Activated CD4-positive, alpha-beta T cell treated with anti-CD3 and anti-CD28 coated beads for 4 hours (primary cell): ENCODE measurements around the gene CASP8.

Experiments used
- DNase-seq, 2 donors: peaks; one replicate each; pipeline ENCODE4 v3.0.0-alpha.2; 2020

Gene CASP8

DNA sequence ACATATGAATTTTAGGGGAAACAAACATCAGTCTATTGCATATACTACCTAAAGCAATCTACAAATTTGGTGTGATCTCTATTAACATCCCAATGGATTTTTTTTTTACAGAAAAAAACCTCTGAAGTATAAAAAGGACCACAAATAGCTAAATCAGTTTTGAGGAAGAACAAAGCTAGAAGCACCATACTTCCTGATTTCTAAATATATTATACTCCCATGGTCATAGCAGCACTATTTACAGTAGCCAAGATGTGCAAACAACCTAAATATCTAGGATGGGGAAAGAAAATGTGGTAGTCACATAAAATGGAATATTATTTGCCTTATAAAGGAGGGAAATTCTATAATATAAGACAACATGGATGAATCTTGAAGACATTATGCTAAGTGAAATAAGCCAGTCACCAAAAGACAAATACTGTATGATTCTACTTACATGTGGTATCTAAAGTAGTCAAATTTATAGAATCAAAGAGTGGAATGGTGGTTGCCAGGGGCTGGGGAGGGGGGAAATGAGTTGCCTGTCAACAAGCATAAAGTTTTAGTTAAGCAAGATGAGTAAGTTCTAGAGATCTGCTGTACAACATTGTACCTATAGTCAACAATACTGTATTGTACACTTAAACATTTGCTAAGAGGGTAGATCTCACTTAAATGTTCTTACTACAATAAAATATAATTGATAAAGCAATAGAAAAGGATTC is 17.6 kb upstream of the CASP8 start:
- no peak for DNase-seq

GRCh38 chr2:201244829-201245228 is 15.5 kb upstream of the CASP8 start:
- no peak for DNase-seq

DNA sequence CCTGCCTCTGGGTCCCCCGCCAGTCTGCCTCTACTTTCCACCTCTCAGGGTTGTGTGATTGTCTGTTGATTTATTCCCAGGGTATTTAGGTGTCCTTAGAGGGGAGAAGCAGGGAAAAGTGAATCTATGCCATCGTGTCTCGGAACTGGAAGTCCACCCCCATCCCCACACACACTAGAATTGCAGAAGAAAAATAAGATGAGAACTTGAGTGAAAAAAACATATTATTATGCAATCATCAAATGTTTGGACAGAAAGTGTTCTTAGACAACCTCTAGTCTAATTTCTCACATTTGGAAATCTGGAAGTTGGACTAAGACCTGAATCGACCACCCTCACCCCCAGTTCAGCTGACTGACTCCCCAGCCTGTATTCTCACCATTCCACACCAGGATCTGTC is 14.1 kb upstream of the CASP8 start:
- no peak for DNase-seq

DNA sequence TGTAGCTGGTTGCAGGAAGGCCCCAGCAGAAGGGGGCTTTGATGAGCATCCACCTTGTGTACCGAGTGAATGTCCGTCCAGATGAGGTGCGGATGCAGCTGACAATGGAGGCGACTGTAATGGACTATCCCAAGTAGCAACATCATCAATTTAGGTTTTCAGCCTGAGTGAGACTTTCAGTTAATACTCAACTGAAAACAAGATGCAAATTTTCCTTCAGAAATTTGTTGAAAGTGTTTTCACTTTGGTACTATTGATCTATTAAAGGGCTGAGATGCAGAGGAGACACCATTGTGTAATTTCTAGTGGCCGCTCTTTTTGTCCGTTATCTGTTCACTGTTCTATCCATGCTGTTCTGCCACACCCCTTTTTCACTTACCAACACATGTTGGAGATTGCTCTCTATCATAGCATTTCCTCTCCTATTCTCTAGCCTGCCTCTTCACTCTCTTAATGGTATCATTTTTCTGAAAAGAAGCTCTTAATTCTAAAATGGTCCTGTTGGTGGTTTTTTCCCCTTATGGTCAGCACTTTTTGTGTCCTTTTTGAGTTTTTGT is 12.0 kb upstream of the CASP8 start:
- DNase-seq = no peak

DNA sequence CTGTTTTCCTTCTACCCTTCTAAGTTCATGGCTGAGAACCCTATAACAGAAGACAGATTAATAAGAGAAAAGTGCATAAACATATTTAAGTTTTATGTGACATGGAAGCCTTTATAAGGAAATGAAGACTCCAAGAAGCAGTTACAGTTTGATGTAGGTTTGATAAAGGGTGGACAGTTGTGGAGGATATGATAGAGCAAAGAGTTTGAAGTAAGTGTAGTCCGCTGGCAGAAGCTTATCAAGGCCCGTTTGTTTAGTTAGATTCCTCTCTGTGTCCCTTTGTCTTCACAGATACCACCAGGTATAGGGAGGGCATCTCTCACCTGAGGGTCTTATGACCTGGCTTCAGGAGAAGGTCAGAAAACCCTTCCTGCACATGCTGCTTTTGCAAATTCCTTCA is 10.4 kb upstream of the CASP8 start:
- DNase-seq = no peak

GRCh38 chr2:201250741-201251140 is 9.6 kb upstream of the CASP8 start:
- no peak for DNase-seq

- DNase-seq = no peak
Measured at GRCh38 chr2:201254081-201254730, 6.1 kb upstream of the CASP8 start.

- no peak for DNase-seq
Measured at GRCh38 chr2:201255408-201256033, 4.8 kb upstream of the CASP8 start.

DNA sequence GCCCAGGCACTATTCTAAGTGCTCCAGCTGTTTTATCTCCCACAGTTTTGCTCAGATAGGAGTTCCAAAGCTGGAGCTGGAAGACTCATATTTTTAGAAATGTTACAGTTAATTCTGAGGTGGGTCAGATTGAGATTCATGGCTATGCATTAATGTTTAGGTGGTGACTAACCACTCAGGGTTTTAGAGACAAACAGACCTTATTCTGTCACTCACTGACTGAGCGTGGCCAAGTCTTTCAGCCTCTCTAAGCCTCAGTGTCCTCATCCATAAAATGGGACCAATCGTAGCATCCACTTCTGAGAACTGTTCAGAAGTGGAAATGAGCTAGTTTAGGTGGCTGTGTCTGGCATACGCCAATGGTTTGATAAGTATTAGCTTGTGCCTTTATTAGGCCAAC is 4.3 kb upstream of the CASP8 start:
- DNase-seq = no peak

GRCh38 chr2:201257381-201257955 is 2.9 kb upstream of the CASP8 start:
- peak; percentile 42 to 44 for DNase-seq

- DNase-seq = peak; percentile 84 to 88
Measured at GRCh38 chr2:201257956-201258665, 2.2 kb upstream of the CASP8 start.

DNA sequence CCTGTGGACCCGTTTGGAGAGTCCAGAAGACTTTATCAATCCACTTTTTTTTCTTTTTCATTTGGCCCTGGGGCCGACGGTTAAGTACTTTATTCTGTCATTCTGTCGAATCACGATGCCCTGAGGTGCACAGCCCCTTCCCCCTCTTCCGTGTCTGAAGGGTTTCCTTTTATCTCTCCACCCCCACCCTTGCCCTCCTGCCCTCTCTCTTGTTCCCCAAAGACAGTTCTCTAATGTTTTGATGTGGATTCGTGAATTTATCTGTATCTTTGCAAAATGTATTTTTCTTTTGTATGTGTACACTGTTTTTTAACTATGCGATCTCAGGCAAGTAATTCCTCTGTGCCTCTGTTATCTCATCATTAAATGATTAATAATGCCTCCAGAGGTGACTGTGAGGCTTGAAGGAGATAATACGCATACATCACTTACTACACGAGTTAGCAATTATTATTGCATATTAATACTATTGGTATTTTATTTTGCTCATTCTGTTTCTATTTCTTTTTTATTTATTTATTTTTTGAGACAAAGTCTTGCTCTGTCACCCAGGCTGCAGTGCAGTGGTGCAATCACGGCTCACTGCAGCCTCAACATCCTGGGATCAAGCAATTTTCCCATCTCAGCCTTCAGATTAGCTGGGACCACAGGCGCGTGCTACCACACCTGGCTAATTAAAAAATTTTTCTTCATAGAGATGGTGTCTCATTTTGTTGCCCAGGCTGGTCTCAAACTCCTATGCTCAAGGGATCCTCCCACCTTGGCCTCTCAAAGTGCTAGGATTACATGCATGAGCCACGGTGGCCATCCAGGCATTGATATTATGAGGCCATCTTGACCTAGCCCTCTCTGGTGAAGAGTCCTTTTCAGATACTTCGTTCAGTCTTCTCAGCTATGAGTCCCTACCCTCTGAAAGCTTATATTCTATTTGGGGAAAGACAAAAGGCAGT is 1.4 kb upstream of the CASP8 start:
- no peak for DNase-seq

DNA sequence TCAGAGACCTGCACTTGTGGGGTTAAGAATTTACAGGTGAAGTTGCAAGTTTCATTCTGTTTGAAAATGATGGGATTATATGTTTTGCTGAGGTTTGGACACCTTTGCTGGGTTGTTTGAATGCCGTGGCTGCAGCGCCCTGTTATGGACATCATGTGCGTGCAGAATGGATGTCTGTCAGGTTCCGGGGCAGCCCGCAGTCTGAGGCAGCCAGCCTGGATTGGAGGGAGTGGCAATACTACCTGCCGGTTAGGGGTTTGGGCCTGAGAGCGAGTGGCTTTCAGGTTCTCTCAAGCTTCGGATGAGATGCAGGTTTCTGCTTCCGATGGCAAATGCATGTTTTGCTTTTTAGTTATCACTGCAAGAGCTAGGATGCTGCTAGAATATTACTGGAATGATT is 1.1 kb downstream of the CASP8 start:
- peak; percentile 26 to 47 for DNase-seq

GRCh38 chr2:201261906-201262305 is 1.6 kb downstream of the CASP8 start:
- no peak for DNase-seq

- DNase-seq = peak in 1 of 2 donors; percentile 31
Measured at GRCh38 chr2:201262718-201263117, 2.4 kb downstream of the CASP8 start.

DNA sequence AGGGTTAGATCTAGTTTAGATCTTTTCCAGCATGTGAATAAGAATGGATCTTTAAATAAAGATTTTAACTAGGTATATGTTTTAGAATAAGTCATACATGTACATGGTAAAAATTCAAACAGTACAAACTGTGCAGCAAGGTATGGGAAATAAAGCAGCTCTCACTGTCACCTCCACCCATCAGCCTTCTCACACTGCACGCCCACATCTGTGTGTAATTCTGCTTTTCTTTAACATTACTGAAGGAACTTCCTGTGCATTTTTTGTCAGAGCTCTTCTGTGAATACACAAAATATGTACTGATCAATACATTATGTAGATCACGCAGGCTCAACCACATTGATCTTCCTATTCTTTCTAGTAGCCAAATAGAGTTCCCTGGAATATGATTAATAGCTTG is 3.4 kb downstream of the CASP8 start:
- peak in 1 of 2 donors; percentile 32 for DNase-seq

GRCh38 chr2:201264472-201265173 is 4.3 kb downstream of the CASP8 start:
- no peak for DNase-seq

- no peak for DNase-seq
Measured at GRCh38 chr2:201266629-201267028, 6.3 kb downstream of the CASP8 start.

DNA sequence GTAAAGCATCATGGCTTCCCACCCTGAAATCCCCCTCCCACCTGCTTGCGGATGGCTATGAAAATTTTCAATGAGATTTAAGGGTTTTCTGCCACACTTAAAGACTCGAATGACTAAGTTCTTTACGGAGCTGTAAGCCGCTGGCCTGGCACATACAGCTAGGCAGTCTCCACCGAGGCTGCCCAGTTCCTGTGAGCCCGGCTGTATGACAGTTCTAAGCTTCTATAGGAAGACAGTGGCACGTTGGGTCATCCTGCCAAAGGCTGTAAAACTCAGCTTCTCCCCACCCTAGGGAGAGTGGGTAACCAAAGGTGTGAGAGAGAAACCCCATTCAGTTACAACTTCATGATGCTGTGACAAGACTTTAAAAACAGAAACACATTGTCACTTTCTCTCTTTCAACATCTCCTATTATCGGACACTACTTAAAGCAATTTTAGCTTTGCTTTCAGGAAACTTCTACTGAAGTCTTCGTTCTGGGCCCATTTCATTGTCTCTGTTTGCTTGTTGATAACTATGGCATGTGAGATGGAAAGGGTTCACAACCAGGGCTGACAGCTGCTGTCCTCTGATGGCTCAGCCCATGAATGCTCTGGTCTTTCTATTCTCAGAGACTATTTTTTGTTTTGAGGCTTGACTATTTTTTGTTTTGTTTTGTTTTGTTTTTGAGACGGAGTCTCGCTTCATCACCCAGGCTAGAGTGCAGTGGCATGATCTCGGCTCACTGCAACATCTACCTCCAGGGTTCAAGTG is 7.1 kb downstream of the CASP8 start:
- no peak for DNase-seq

- DNase-seq = no peak
Measured at GRCh38 chr2:201269764-201270163, 9.4 kb downstream of the CASP8 start.
